ENCODE data around the gene ARVCF.

The ARVCF gene

DNA sequence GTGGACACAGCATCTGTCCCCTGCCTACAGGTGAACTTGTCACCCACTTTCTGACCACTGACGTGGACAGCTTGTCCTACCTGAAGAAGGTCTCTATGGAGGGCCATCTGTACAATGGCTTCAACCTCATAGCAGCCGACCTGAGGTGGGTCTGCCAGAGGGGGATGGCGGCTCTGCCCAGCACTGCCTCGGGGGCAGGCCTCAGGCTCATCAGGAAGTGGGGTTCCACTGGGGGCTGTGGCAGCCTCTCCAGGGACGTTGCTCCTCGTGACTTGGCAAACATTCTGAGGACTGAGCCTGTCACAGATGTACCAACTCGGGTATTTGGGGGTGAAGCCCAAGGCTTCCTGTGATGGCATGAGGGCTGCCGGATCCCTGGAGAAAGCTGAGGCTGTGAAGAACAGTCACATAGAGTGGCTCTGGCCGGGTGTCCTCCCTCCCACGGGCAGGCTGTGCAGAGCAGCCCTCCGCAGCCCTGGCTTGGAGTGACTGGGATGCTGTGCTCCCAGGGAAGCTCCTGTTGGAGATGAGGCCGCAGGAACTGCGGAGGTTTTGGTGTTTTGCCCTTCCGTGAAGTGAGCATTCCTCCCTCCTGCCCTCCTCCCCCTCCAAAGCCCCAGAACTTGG, 36.9 kb upstream of the ARVCF start:
- Histone ChIP-seq H3K36me3 (ENCODE audit: control insufficient read depth in 1 of 2, insufficient read depth in 2 of 2, low read length in 2 of 2) (peaks cover 13 to 48% of the 10 kb centered on the region in 2 donors), H3K9ac (ENCODE audit: low read depth in 1 of 2, low read length in 2 of 2) (no peak overlapping the region), H3K27ac (ENCODE audit: low read depth, low read length) (no peak overlapping the region)

GRCh38 chr22:20052309-20053259, 36.0 kb upstream of the ARVCF start:
- Histone ChIP-seq H3K27me3 (ENCODE audit: control insufficient read depth in 1 of 2, insufficient read depth in 2 of 2, low read length in 2 of 2) (no peaks in the 10 kb centered on the region), H3K27ac (ENCODE audit: low read depth, low read length) (no peak overlapping the region), H3K9me3 (ENCODE audit: control insufficient read depth in 1 of 2, low read length in 2 of 2) (no peaks in the 10 kb centered on the region), H3K9ac (ENCODE audit: low read depth in 1 of 2, low read length in 2 of 2) (no peak overlapping the region), H3K4me3 (ENCODE audit: low read depth in 1 of 2, low read length in 2 of 2) (no peak overlapping the region), H3K4me1 (ENCODE audit: control insufficient read depth in 1 of 2, insufficient read depth in 2 of 2, low read length in 2 of 2) (peaks cover 0 to 7% of the 10 kb centered on the region in 2 donors), H3K36me3 (ENCODE audit: control insufficient read depth in 1 of 2, insufficient read depth in 2 of 2, low read length in 2 of 2) (peaks cover 13 to 48% of the 10 kb centered on the region in 2 donors)

More for the DNA sequence above, 36.9 kb upstream of the ARVCF start:
- Histone ChIP-seq H3K4me3 (ENCODE audit: low read depth in 1 of 2, low read length in 2 of 2) (no peak overlapping the region), H3K4me1 (ENCODE audit: control insufficient read depth in 1 of 2, insufficient read depth in 2 of 2, low read length in 2 of 2) (peaks cover 0 to 7% of the 10 kb centered on the region in 2 donors), H3K27me3 (ENCODE audit: control insufficient read depth in 1 of 2, insufficient read depth in 2 of 2, low read length in 2 of 2) (no peaks in the 10 kb centered on the region), H3K9me3 (ENCODE audit: control insufficient read depth in 1 of 2, low read length in 2 of 2) (no peaks in the 10 kb centered on the region)

GRCh38 chr22:20051927-20052308, 35.3 kb upstream of the ARVCF start:
- Histone ChIP-seq H3K9ac (ENCODE audit: low read depth in 1 of 2, low read length in 2 of 2) (no peak overlapping the region), H3K27me3 (ENCODE audit: control insufficient read depth in 1 of 2, insufficient read depth in 2 of 2, low read length in 2 of 2) (no peaks in the 10 kb centered on the region), H3K27ac (ENCODE audit: low read depth, low read length) (no peak overlapping the region), H3K9me3 (ENCODE audit: control insufficient read depth in 1 of 2, low read length in 2 of 2) (no peaks in the 10 kb centered on the region), H3K4me1 (ENCODE audit: control insufficient read depth in 1 of 2, insufficient read depth in 2 of 2, low read length in 2 of 2) (peaks cover 0 to 7% of the 10 kb centered on the region in 2 donors), H3K4me3 (ENCODE audit: low read depth in 1 of 2, low read length in 2 of 2) (no peak overlapping the region), H3K36me3 (ENCODE audit: control insufficient read depth in 1 of 2, insufficient read depth in 2 of 2, low read length in 2 of 2) (peaks cover 12 to 44% of the 10 kb centered on the region in 2 donors)

GRCh38 chr22:20046730-20047129, 30.1 kb upstream of the ARVCF start:
- H3K27ac ChIP-seq (ENCODE audit: low read depth, low read length) = no peak overlapping the region
- no peaks in the 10 kb centered on the region for H3K27me3 ChIP-seq (ENCODE audit: control insufficient read depth in 1 of 2, insufficient read depth in 2 of 2, low read length in 2 of 2)
- H3K4me3 ChIP-seq (ENCODE audit: low read depth in 1 of 2, low read length in 2 of 2) = no peak overlapping the region
- H3K9me3 ChIP-seq (ENCODE audit: control insufficient read depth in 1 of 2, low read length in 2 of 2) = no peaks in the 10 kb centered on the region
- no peaks in the 10 kb centered on the region for H3K4me1 ChIP-seq (ENCODE audit: control insufficient read depth in 1 of 2, insufficient read depth in 2 of 2, low read length in 2 of 2)
- H3K36me3 ChIP-seq (ENCODE audit: control insufficient read depth in 1 of 2, insufficient read depth in 2 of 2, low read length in 2 of 2) = peaks cover 9 to 28% of the 10 kb centered on the region in 2 donors
- H3K9ac ChIP-seq (ENCODE audit: low read depth in 1 of 2, low read length in 2 of 2) = no peak overlapping the region

DNA sequence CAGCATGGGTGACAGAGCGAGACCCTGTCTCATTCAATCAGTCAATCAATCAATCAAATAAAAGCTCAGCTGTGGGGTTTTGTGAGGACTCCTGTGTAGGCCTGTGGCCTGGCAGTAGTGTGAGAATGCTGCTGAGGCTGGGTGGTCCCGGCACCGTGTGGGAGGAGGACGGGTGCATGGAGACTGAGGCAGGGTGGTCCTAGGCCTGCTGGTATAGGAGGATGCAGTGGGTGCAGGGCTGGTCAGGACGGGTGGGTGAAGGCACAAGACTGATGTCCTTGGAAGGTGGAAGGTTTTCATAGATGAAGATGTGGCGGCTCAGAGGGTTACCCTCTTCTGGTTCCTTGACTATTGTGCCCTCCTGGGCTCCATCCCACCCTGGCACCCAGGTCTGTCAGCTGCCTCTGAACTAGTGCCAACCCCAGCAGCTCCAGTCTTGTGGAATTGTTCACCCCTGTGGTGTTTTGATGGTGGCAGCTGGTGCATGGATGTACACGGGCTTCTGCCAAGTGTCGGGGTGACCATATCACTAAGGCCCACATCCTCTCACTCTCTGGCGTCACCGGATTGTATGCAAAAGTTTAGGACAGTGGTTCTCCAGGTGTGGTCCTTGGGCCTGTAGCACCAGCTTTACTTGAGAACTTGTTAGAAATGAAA, 28.0 kb upstream of the ARVCF start:
- no peaks in the 10 kb centered on the region for H3K27me3 ChIP-seq (ENCODE audit: control insufficient read depth in 1 of 2, insufficient read depth in 2 of 2, low read length in 2 of 2)
- no peak overlapping the region for H3K9ac ChIP-seq (ENCODE audit: low read depth in 1 of 2, low read length in 2 of 2)
- no peaks in the 10 kb centered on the region for H3K9me3 ChIP-seq (ENCODE audit: control insufficient read depth in 1 of 2, low read length in 2 of 2)
- H3K27ac ChIP-seq (ENCODE audit: low read depth, low read length) = no peak overlapping the region
- peaks cover 9 to 31% of the 10 kb centered on the region in 2 donors for H3K36me3 ChIP-seq (ENCODE audit: control insufficient read depth in 1 of 2, insufficient read depth in 2 of 2, low read length in 2 of 2)
- no peaks in the 10 kb centered on the region for H3K4me1 ChIP-seq (ENCODE audit: control insufficient read depth in 1 of 2, insufficient read depth in 2 of 2, low read length in 2 of 2)
- H3K4me3 ChIP-seq (ENCODE audit: low read depth in 1 of 2, low read length in 2 of 2) = no peak overlapping the region

GRCh38 chr22:20043997-20044342, 27.3 kb upstream of the ARVCF start:
- Histone ChIP-seq H3K27ac (ENCODE audit: low read depth, low read length) (no peak overlapping the region), H3K4me3 (ENCODE audit: low read depth in 1 of 2, low read length in 2 of 2) (no peak overlapping the region), H3K36me3 (ENCODE audit: control insufficient read depth in 1 of 2, insufficient read depth in 2 of 2, low read length in 2 of 2) (peaks cover 8 to 33% of the 10 kb centered on the region in 2 donors), H3K9me3 (ENCODE audit: control insufficient read depth in 1 of 2, low read length in 2 of 2) (no peaks in the 10 kb centered on the region), H3K27me3 (ENCODE audit: control insufficient read depth in 1 of 2, insufficient read depth in 2 of 2, low read length in 2 of 2) (no peaks in the 10 kb centered on the region), H3K4me1 (ENCODE audit: control insufficient read depth in 1 of 2, insufficient read depth in 2 of 2, low read length in 2 of 2) (no peaks in the 10 kb centered on the region), H3K9ac (ENCODE audit: low read depth in 1 of 2, low read length in 2 of 2) (no peak overlapping the region)

DNA sequence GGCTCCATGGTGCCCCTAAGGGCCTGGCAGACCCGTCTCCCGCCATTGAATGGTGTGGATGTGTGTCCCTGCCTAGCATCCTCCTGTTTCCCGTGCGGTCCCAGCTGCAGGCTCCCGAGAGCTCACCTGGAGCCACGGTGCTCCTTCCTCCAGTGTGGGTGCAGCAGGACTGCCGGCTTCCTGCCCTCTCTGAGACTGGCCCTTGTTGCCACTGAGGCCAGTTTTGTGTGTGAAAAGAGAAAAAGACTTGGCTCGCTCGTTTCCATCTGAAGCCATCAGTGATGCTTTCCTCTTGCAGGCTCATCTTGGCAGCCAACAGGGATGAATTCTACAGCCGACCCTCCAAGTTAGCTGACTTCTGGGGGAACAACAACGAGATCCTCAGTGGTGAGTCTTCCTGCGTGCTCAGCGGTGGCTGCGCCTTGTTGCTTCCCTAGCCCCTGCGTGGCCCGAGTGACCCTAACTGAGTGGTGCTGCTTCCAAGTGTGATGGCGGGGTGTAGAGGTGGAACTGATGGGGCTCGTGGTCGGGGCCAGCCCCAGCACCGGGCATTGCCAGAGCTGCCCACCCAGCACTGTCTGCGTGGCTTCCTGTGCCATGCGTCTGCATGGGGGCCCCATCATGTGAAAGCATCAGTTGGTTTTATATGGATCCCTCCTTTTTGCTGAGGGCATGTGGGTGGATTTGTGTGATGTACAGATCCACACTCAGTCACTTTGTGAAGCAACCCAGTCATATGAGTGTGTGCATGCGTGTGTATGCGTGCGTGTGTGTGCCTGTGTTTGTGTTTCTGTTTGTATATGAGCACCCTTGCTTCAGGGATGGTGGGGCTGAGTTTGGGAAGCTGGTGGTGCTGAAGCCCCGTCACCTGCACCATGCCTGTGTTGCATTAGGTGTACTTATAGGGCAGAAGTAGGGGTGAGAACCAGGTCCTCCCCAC, 26.7 kb upstream of the ARVCF start:
- Histone ChIP-seq H3K4me3 (ENCODE audit: low read depth in 1 of 2, low read length in 2 of 2) (no peak overlapping the region), H3K36me3 (ENCODE audit: control insufficient read depth in 1 of 2, insufficient read depth in 2 of 2, low read length in 2 of 2) (peaks cover 6 to 36% of the 10 kb centered on the region in 2 donors), H3K4me1 (ENCODE audit: control insufficient read depth in 1 of 2, insufficient read depth in 2 of 2, low read length in 2 of 2) (no peaks in the 10 kb centered on the region), H3K9ac (ENCODE audit: low read depth in 1 of 2, low read length in 2 of 2) (no peak overlapping the region), H3K9me3 (ENCODE audit: control insufficient read depth in 1 of 2, low read length in 2 of 2) (no peaks in the 10 kb centered on the region), H3K27me3 (ENCODE audit: control insufficient read depth in 1 of 2, insufficient read depth in 2 of 2, low read length in 2 of 2) (no peaks in the 10 kb centered on the region), H3K27ac (ENCODE audit: low read depth, low read length) (no peak overlapping the region)

- no peaks in the 10 kb centered on the region for H3K4me1 ChIP-seq (ENCODE audit: control insufficient read depth in 1 of 2, insufficient read depth in 2 of 2, low read length in 2 of 2)
- H3K9me3 ChIP-seq (ENCODE audit: control insufficient read depth in 1 of 2, low read length in 2 of 2) = no peaks in the 10 kb centered on the region
- H3K36me3 ChIP-seq (ENCODE audit: control insufficient read depth in 1 of 2, insufficient read depth in 2 of 2, low read length in 2 of 2) = peaks cover 6 to 48% of the 10 kb centered on the region in 2 donors
- no peak overlapping the region for H3K4me3 ChIP-seq (ENCODE audit: low read depth in 1 of 2, low read length in 2 of 2)
- H3K27ac ChIP-seq (ENCODE audit: low read depth, low read length) = no peak overlapping the region
- H3K27me3 ChIP-seq (ENCODE audit: control insufficient read depth in 1 of 2, insufficient read depth in 2 of 2, low read length in 2 of 2) = no peaks in the 10 kb centered on the region
- H3K9ac ChIP-seq (ENCODE audit: low read depth in 1 of 2, low read length in 2 of 2) = no peak overlapping the region
These were observed 23.9 kb upstream of the ARVCF start for GRCh38 chr22:20040327-20041200.

Data from duodenal mucosa (tissue), 2 donors.